ENCODE results near the gene ME2.
"Not testable (repeated sequence)": the region's sequence is repeated elsewhere in the genome, so short reads cannot be mapped to it uniquely, and the experiment has no call there.

ME2 gene

DNA sequence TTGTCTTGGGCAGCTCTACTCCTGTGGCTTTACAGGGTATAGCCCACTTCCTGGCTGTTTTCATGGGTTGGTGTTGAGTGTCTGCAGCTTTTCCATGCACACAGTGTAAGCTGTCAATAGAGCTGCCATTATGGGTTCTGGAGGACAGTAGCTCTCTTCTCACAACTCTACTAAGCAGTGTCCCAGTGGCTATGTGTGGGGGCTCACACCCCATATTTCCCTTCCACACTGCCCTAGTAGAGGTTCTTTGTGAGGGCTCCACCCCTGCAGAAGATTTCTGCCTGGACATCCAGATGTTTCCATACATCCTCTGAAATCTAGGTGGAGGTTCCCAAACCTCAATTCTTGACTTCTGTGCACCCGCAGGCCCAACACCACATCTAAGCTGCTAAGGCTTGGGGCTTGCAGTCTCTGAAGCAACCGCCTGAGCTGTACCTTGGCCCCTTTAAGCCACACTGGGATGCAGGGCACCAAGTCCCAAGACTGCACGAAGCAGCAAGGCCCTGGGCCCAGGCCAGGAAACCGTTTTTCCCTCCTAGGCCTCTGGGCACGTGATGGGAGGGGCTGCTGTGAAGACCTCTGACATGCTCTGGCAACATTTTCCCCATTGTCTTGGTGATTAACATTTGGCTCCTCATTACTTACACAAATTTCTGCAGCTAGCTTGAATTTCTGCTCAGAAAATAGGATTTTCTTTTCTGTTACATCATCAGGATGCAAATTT is 98.3 kb downstream of the ME2 start:
- Histone ChIP-seq H3K27ac (ENCODE audit: low read depth, low read length) (no peak overlapping the region), H3K4me3 (ENCODE audit: low read length) (no peak overlapping the region), H3K4me1 (ENCODE audit: insufficient read depth, low read length) (no peaks in the 10 kb centered on the region), H3K27me3 (ENCODE audit: insufficient read depth, low read length) (no peaks in the 10 kb centered on the region), H3K36me3 (ENCODE audit: insufficient read depth, low read length) (peaks cover 35% of the 10 kb centered on the region), H3K9me3 (ENCODE audit: insufficient read depth, low read depth, low read length) (peaks cover 32% of the 10 kb centered on the region), H3K9ac (ENCODE audit: low read depth, low read length) (no peak overlapping the region)
- WGBS, result 83% methylated on average over 5 of the region's 5 CpGs

DNA sequence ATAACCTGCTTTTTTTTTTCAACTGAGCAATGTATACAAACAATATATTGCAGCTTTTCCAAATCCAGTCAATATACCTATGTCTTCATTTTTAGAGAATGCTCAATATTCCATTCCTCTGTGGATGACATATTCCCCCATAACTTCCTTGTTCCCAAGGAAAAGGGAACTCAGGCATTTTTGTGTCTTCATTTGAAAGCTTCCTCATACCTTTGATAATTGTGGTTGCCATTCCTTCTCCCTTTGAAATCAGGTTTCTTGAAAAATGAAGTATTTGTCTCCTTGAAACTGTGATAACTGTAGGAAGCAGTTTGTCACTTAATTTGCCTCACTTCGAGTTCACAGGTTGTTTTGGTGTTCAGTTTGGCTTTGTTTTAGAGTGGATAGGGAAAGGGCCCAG is 102.5 kb downstream of the ME2 start:
- no peak overlapping the region for H3K27ac ChIP-seq (ENCODE audit: low read depth, low read length)
- no peak overlapping the region for H3K9ac ChIP-seq (ENCODE audit: low read depth, low read length)
- H3K36me3 ChIP-seq (ENCODE audit: insufficient read depth, low read length), result peaks cover 22% of the 10 kb centered on the region
- H3K27me3 ChIP-seq (ENCODE audit: insufficient read depth, low read length), result no peaks in the 10 kb centered on the region
- WGBS, result 92% methylated on average over 1 of the region's 1 CpG
- H3K4me3 ChIP-seq (ENCODE audit: low read length), result no peak overlapping the region
- H3K4me1 ChIP-seq (ENCODE audit: insufficient read depth, low read length), result no peaks in the 10 kb centered on the region
- peaks cover 23% of the 10 kb centered on the region for H3K9me3 ChIP-seq (ENCODE audit: insufficient read depth, low read depth, low read length)

DNA sequence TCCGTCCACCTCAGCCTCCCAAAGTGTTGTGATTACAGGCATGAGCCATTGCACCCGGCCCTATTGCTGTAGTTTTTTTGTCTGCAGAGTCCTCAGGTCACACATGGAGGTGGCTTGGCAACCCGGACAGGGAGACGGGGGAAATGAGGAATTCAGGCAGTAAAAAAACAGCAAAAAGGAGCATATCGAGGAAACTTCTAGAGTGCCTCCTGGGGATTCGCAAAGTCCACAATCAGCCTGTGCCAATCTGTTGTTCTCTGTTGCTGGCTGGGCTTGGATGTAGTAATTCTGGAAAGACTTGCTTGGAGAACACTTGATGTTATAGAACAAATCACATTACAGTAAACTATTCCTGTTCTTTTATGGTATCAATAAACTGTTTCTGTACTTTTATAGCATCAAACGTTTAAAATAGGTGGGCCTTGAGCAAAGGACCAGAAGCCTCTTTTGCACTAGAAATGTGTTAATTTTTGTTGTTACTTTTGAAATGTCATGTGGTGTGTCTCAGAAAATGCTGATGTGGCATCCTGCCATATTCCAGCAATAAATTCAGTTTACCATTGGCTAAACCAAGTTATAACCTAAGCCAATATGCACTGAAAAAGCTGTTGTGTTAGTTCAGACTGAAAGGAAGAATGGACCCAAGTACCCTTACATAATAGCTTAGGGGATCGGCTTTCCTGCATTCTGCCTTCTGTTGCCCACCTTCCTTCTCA is 103.3 kb downstream of the ME2 start:
- Histone ChIP-seq H3K4me1 (ENCODE audit: insufficient read depth, low read length) (no peaks in the 10 kb centered on the region), H3K27me3 (ENCODE audit: insufficient read depth, low read length) (no peaks in the 10 kb centered on the region), H3K9ac (ENCODE audit: low read depth, low read length) (no peak overlapping the region), H3K9me3 (ENCODE audit: insufficient read depth, low read depth, low read length) (peaks cover 16% of the 10 kb centered on the region), H3K36me3 (ENCODE audit: insufficient read depth, low read length) (peaks cover 14% of the 10 kb centered on the region; the same call in 1 of the 2 replicates), H3K27ac (ENCODE audit: low read depth, low read length) (no peak overlapping the region), H3K4me3 (ENCODE audit: low read length) (no peak overlapping the region)
- WGBS, result 94% methylated on average over 8 of the region's 8 CpGs

DNA sequence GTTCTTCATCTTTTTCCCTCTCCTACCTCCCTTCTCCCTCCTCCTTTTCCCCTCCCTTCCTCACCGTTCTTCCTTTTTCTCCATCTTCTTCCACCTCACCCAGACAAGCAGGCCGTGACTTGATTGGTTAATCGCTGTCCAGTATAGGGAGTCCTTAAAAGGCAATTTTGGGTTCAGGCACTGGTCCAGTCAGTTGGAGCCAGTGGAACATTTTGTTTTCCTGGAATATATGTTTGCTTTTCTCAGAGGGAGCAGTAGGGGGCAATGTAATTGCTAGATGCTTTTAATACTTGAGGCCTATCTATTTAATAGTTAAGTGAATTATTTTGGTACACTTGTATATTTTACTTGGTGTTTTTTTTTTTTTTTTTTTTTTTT is 103.9 kb downstream of the ME2 start:
- H3K9ac ChIP-seq (ENCODE audit: low read depth, low read length), result no peak overlapping the region
- no peaks in the 10 kb centered on the region for H3K4me1 ChIP-seq (ENCODE audit: insufficient read depth, low read length)
- H3K27me3 ChIP-seq (ENCODE audit: insufficient read depth, low read length), result no peaks in the 10 kb centered on the region
- H3K36me3 ChIP-seq (ENCODE audit: insufficient read depth, low read length), result peaks cover 9% of the 10 kb centered on the region; the same call in 1 of the 2 replicates
- no peak overlapping the region for H3K4me3 ChIP-seq (ENCODE audit: low read length)
- 90% methylated on average over 3 of the region's 3 CpGs for WGBS
- H3K27ac ChIP-seq (ENCODE audit: low read depth, low read length), result no peak overlapping the region
- H3K9me3 ChIP-seq (ENCODE audit: insufficient read depth, low read depth, low read length), result peaks cover 10% of the 10 kb centered on the region; the same call in 1 of the 2 replicates

DNA sequence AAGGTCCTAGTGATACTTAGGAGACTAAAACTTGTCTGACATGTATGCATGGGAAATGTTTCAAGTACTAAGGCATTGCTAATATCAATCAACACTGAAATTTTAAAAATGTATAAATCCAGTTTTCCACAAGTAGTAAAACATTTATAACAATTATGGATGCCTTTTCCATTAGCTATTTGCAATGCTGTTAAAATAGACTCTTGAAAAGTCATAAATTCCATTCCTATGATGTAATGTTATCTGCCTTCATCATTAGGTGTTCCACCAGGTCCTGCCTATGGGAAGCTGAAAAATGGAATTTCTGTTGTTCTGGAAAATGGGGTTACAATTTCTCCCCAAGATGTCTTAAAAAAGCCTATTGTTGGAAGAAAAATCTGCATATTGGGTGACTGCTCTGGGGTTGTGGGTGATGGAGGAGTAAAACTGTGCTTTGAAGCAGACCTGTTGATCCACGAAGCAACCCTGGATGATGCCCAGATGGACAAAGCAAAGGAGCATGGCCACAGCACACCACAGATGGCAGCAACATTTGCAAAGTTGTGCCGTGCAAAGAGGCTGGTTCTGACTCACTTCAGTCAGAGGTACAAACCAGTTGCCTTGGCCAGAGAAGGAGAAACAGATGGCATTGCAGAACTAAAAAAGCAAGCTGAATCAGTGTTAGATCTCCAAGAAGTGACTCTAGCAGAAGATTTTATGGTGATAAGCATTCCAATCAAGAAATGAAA is 107.6 kb downstream of the ME2 start:
- Histone ChIP-seq H3K4me1 (ENCODE audit: insufficient read depth, low read length) (peaks cover 3% of the 10 kb centered on the region), H3K9me3 (ENCODE audit: insufficient read depth, low read depth, low read length) (no peaks in the 10 kb centered on the region), H3K27ac (ENCODE audit: low read depth, low read length) (no peak overlapping the region), H3K36me3 (ENCODE audit: insufficient read depth, low read length) (no peaks in the 10 kb centered on the region), H3K4me3 (ENCODE audit: low read length) (no peak overlapping the region), H3K9ac (ENCODE audit: low read depth, low read length) (no peak overlapping the region), H3K27me3 (ENCODE audit: insufficient read depth, low read length) (no peaks in the 10 kb centered on the region)
- WGBS, result 90% methylated on average over 2 of the region's 2 CpGs

DNA sequence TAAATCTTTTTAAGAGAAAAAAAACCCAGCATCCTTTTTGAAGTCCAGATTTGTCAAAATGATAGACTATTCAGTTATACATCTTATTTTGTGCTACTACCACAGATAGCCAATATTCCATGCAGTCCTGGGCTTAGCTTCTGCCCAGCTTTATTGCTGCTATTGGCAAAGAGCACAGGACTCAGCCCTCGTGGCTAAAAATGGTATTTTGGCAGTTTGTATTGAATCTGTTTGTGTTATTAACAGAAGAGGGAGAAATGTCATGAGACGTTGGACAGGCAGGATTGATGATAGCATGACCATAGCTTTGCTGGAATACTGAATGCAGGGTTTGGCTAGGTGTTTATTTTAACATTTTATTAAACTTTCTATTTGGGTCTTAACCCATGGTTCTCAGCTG is 108.3 kb downstream of the ME2 start:
- H3K27me3 ChIP-seq (ENCODE audit: insufficient read depth, low read length), result no peaks in the 10 kb centered on the region
- 85% methylated on average over 2 of the region's 2 CpGs for WGBS
- H3K27ac ChIP-seq (ENCODE audit: low read depth, low read length), result no peak overlapping the region
- no peaks in the 10 kb centered on the region for H3K36me3 ChIP-seq (ENCODE audit: insufficient read depth, low read length)
- H3K9ac ChIP-seq (ENCODE audit: low read depth, low read length), result no peak overlapping the region
- no peak overlapping the region for H3K4me3 ChIP-seq (ENCODE audit: low read length)
- no peaks in the 10 kb centered on the region for H3K9me3 ChIP-seq (ENCODE audit: insufficient read depth, low read depth, low read length)
- peaks cover 11% of the 10 kb centered on the region for H3K4me1 ChIP-seq (ENCODE audit: insufficient read depth, low read length)

DNA sequence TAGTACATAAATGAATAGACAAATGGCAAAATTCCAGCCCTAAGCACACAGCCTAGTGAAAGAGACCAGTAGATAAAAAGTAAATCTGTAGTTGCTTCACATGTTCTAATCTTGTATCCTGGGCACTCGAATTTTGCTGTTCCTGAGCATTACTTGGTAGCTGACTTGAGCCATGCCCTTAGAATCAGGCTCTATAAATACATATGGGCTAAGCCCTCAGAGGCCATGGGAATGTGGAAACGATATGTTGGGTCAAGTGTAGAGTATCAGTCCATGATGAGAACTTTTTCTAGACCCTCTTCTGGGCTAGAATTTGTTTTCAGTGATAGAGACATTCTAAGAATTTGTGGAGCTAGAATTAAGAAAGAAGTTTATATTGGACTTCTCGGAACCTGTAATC is 110.8 kb downstream of the ME2 start:
- no peak overlapping the region for H3K4me3 ChIP-seq (ENCODE audit: low read length)
- no peaks in the 10 kb centered on the region for H3K9me3 ChIP-seq (ENCODE audit: insufficient read depth, low read depth, low read length)
- 94% methylated on average over 3 of the region's 3 CpGs for WGBS
- H3K36me3 ChIP-seq (ENCODE audit: insufficient read depth, low read length), result no peaks in the 10 kb centered on the region
- no peak overlapping the region for H3K27ac ChIP-seq (ENCODE audit: low read depth, low read length)
- H3K27me3 ChIP-seq (ENCODE audit: insufficient read depth, low read length), result no peaks in the 10 kb centered on the region
- H3K4me1 ChIP-seq (ENCODE audit: insufficient read depth, low read length), result peaks cover 16% of the 10 kb centered on the region
- no peak overlapping the region for H3K9ac ChIP-seq (ENCODE audit: low read depth, low read length)

DNA sequence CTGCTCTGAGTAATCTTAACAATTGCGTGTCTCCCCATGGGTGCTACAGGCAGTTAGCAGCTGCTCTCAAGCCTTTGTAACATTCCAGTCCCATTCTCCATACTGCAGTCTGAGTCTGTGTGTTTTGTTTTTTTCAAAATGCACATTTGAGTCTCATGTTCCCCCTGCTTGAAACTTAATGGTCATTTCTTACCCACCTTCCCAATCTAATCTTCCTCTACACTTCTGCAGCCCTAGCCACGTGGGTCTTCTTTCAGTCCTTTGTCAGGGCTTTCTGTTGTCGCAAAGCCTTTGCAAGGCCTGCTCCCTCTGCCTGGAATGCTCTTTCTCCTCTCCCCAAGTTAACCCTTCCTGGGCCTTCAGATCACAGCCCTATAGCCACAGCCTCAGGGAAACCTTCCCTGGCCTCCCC is 113.4 kb downstream of the ME2 start:
- Histone ChIP-seq H3K4me1 (ENCODE audit: insufficient read depth, low read length) (peaks cover 16% of the 10 kb centered on the region), H3K9me3 (ENCODE audit: insufficient read depth, low read depth, low read length) (peaks cover 4% of the 10 kb centered on the region; the same call in 1 of the 2 replicates), H3K27me3 (ENCODE audit: insufficient read depth, low read length) (no peaks in the 10 kb centered on the region), H3K4me3 (ENCODE audit: low read length) (peak overlapping the region; percentile 9; the same call in 1 of the 2 replicates), H3K27ac (ENCODE audit: low read depth, low read length) (peak overlapping the region; percentile 63), H3K9ac (ENCODE audit: low read depth, low read length) (peak overlapping the region; percentile 73), H3K36me3 (ENCODE audit: insufficient read depth, low read length) (no peaks in the 10 kb centered on the region)
- WGBS, result 16% methylated on average over 3 of the region's 3 CpGs

DNA sequence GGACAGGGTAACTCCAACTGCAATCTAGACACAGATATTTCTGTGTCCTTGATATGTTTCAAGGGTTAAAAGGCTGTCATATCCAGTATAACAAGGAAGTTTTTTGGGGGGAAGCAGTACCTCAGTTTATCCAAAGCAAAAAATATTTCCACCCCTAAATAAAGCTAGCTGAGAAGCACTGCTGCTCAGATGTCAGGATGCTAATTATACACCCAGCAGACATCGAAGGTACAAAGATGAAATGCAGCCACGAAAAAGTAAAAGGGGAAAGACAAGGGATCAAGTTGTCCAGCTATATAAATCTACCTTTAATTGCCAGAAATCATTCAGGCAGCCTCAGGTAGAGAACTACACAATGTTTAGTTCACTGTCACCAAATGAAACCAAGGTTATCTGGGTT is 115.1 kb downstream of the ME2 start:
- H3K36me3 ChIP-seq (ENCODE audit: insufficient read depth, low read length), result no peaks in the 10 kb centered on the region
- H3K27ac ChIP-seq (ENCODE audit: low read depth, low read length), result no peak overlapping the region
- no peaks in the 10 kb centered on the region for H3K27me3 ChIP-seq (ENCODE audit: insufficient read depth, low read length)
- peaks cover 16% of the 10 kb centered on the region for H3K4me1 ChIP-seq (ENCODE audit: insufficient read depth, low read length)
- peaks cover 4% of the 10 kb centered on the region; the same call in 1 of the 2 replicates for H3K9me3 ChIP-seq (ENCODE audit: insufficient read depth, low read depth, low read length)
- 84% methylated on average over 2 of the region's 2 CpGs for WGBS
- no peak overlapping the region for H3K9ac ChIP-seq (ENCODE audit: low read depth, low read length)
- no peak overlapping the region for H3K4me3 ChIP-seq (ENCODE audit: low read length)

DNA sequence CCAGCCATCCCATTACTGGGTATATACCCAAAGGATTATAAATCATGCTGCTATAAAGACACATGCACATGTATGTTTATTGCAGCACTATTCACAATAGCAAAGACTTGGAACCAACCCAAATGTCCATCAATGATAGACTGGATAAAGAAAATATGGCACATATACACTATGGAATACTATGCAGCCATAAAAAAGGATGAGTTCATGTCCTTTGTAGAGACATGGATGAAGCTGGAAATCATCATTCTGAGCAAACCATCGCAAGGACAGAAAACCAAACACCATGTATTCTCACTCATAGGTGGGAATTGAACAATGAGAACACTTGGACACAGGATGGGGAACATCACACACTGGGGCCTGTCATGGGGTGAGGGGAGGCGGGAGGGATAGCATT is 124.3 kb downstream of the ME2 start:
- H3K27ac ChIP-seq (ENCODE audit: low read depth, low read length); H3K36me3 ChIP-seq (ENCODE audit: insufficient read depth, low read length); H3K9ac ChIP-seq (ENCODE audit: low read depth, low read length); H3K4me3 ChIP-seq (ENCODE audit: low read length); H3K27me3 ChIP-seq (ENCODE audit: insufficient read depth, low read length); H3K9me3 ChIP-seq (ENCODE audit: insufficient read depth, low read depth, low read length): not testable (repeated sequence)
- H3K4me1 ChIP-seq (ENCODE audit: insufficient read depth, low read length), result peaks cover 13% of the 10 kb centered on the region
- WGBS, result 87% methylated on average over 1 of the region's 2 CpGs
